Pons (tissue), 1 donor: ENCODE measurements around the gene TMEM131L.
A peak's percentile ranks its signal among the peaks of the same experiment; 100 is the strongest.
"Not testable (repeated sequence)": the region's sequence is repeated elsewhere in the genome, so short reads cannot be mapped to it uniquely, and the experiment has no call there.

ENCODE experiments used
- DNase-seq: peaks from one replicate; pipeline ENCODE4 v3.0.0-alpha.2; 2016; ENCODE audit warnings: low spot score

TMEM131L gene

DNA sequence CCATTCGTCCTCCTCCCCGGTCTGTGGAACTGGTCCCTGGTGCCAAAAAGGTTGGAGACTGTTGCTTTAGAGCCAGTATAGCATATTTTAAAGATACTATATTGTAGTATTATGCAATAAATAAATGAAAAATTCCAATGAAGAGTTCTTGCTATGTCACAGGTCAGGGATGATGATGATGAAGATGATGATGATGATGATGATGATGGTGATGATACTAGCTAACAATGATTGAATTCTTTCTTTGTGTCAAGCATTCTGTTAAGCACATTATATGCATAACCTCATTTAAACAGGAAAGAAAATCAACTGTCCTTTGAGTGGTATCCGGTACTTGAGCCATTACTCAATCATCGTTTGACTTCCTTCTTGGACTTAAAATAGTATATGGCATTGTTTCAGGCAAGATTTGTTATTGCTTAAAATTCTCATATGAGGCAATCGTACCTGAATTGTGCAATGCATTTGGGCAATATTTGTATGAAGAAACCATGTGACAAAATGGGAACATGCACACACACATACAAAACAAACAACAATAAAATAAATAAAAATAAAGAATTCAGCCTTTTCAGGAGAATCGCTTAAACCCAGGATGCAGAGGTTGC, 195.2 kb downstream of the TMEM131L start:
- DNase-seq, result peak; percentile 54

- no peak for DNase-seq
Measured at GRCh38 chr4:153661908-153662307, 195.7 kb downstream of the TMEM131L start.

GRCh38 chr4:153663667-153664066, 197.5 kb downstream of the TMEM131L start:
- DNase-seq, result no peak

DNA sequence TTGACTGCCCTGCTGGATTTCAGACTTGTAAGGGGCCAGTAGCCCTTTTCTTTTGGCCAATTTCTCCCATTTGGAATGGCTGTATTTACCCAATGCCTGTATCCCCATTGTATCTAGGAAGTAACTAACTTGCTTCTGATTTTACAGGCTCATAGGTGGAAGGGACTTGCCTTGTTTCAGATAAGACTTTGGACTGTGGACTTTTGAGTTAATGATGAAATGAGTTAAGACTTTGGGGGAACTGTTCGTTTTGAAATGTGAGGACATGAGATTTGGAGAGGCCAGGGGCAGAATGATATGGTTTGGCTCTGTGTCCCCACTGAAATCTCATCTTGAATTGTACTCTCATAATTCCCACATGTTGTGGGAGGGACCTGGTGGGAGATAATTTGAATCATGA, 200.3 kb downstream of the TMEM131L start:
- not testable (repeated sequence) for DNase-seq

DNA sequence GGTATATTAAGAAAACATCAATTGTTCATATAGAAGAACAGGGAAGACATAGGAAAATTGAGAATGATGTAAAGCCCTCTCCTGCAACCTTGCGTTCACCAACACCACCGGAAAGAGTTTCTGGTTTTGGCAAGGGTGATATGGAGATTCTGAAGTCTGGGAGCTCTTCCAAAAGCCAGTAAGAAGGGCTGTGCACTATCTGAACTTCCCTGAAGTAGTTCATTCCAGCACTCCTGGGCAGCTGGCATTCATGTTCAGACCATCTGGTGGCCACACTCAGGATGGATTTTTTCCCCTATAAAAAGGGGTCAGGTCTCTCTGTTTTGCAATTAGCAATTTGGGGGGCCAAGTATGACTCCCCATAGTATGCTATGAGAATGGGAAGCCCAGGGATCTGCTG, 202.5 kb downstream of the TMEM131L start:
- no peak for DNase-seq

DNA sequence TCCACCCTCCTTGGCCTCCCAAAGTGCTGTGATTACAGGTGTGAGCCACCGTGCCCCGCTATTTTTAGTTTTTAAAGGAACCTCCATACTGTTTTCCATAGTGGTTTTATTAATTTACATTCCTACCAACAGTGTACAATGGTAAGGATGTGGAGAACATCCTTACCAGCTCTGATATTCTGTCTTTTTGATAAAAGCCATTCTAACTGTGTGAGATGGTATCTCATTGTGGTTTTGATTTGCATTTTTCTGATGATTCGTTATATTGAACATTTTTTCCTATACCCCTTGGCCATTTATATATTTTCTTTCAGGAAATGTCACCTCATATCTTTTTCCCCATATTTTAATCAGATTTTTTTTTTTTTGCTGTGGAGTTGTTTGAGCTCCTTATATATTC, 203.7 kb downstream of the TMEM131L start:
- DNase-seq, result no peak

DNA sequence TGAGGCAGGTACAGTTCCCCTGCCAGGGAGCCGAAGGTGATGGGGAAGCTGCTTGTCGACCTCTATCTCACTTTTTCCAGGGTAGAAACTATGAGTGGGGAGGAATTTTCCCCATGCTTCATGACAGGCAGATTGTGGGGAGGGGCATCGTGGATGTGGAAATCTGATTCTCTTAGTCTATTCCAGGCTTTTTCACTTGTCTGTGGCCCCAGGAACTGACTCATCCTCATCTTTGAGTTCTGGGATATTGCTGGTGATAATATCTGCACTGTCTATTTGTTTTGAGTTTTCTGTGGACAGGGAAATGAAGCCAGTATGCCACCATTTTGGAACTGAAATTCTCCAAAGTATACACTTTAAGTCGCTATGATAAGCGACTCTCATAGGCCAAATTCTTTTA, 210.3 kb downstream of the TMEM131L start:
- DNase-seq, result no peak

DNA sequence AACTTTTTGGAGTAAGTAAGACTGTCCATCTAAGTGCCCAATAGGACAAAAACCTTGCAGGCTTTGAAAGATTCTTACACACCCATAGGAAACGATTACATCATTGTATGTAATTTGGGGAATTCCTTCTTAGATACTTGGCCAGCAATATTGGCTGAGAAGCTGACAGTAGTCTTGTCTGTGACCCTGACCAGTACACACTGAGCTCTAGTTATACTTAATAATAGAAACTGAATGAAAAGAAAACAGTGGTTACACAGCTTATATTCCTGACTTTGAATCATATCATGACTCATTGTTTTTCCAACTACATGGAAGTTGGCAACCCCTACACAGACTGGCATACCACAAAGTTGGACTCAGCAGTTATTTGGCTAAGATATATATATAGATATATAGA, 210.8 kb downstream of the TMEM131L start:
- DNase-seq, result no peak

DNA sequence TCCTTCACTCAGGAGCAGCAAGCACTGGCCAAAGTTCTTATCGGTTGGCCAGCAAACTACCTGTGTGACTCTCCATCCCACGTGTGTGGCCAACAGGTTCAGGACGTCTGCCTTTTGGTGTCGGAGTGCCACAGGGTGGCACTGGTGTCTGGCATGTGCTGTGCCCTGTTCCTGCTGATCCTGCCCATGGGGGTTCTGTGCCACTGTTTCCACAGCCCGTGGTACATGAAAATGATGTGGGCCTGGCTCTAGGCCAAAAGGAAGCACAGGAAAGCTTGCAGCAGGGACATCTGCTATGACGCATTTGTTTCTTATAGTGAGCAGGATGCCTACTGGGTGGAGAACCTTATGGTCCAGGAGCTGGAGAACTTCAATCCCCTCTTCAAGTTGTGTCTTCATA, 213.3 kb downstream of the TMEM131L start:
- no peak for DNase-seq

DNA sequence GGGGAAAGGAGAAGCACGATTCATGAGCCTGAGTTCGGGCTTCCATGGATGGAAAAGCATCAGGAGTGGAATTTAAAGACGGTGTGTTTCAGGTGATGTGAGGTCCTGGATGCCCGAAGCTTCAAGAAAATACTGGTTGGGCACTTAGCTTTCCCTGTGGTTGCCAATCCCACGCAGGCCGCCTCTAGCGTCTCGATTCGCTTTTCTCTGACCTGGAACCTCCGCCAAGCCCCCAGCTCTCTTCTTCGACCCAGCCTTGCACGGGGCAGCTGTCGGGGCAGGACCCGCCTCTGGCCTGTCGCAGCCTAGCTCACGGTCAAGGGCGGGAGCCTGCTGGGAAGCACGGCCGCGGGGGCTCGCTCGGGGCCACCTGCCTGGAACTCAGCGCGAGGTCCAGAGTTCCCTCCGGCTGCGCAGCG, 217.6 kb downstream of the TMEM131L start:
- DNase-seq, result no peak

DNA sequence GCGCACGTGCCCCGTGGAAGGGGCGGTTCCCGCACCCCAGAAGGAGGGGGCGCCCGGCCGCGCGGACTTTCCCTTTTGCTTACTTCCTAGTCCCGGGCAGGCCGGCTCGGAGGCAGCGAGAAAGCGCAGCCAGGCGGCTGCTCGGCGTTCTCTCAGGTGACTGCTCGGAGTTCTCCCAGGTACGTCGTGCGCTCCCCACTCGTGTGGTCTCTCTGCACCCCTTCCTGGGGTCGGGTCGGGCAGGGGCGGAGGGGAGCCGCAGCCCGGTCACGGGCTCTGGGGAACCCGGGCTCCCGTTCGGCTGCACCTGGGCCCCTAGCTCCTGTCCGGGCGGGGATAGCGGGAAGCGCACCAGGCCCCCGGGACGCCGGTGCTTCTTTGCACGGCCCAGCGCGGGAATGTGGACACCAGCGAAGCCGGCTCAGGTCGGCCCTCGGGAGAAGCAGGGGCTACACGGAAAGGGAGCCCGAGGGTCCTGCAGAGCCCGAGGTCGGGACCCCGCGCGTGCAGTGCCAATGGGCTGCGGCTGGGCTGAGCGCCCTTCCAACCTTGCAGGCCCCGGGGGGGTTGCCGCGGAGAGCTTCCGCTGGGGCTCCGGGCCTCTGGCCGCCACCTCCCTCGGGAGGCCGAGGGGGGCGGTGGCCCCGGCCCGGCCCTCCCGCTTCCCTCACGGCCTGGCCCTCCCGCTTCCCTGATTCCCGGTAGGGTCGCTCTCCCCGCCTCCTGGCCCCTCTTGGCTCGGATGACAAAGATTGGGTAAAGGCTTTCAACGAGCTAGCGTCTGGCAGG, 218.2 kb downstream of the TMEM131L start, which contains the start of gene TLR2:
TLR2 (plus strand) TSS at position 99 of the 789 bp plus-strand sequence. CDS start 18,628 bp downstream, outside the sequence.
- peak; percentile 17 for DNase-seq

DNA sequence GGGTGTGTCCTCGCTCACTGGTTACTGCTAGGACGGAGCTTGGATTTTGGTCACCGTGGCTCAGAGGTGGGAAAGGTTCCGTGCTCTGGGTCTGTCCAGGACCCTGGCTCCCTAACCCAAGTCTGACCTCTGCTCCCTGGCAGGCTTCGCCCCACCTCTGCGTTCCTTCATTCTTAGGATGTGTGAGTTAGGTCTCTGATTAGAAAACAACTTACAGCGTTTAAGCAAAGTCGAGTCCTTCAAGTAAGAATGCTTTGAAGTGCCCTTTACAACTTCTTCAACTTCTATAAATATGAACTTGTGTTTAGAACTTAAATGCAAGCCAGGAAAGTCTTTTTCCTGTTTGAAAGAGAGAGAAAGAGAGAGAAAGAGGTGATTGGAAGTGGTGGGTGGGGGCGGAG, 218.8 kb downstream of the TMEM131L start:
- no peak for DNase-seq
